HG03097 (cell line): ENCODE results near the gene HECTD1.

Source experiments
- ATAC-seq: cut with Tn5 transposase; IDR thresholded peaks from one replicate; pipeline ENCODE4 v1.9.1; 2021; ENCODE audit not compliant: unreplicated experiment, low FRiP score

HECTD1 gene

GRCh38 chr14:31161274-31161673 is 46.3 kb downstream of the HECTD1 start:
- ATAC-seq, result no peak

- ATAC-seq, result no peak
Observed at GRCh38 chr14:31159682-31160296, 47.8 kb downstream of the HECTD1 start.

- ATAC-seq, result no peak
Observed at GRCh38 chr14:31154956-31155355, 52.6 kb downstream of the HECTD1 start.

- ATAC-seq, result no peak
Observed at GRCh38 chr14:31142455-31143087, 65.0 kb downstream of the HECTD1 start.

- ATAC-seq, result no peak
Observed at GRCh38 chr14:31139301-31139847, 68.2 kb downstream of the HECTD1 start.

DNA sequence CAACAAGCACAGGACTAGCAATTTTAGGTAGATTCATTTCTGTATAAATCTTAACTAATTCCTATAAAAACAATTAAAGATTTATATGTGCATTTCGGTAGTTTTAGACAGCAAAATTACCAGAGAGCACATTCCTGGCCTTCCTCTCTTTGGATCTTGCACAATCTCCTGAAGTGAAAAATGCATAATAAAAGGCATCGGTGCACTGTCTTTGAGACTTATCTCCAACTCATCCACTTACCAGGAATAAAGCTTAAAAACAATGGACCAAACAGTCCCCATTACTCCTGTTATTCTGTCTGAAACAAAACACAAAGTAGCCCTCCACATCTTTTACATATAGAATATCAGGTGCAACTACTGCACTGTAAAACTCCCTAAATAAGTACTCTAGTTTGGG is 69.3 kb downstream of the HECTD1 start:
- ATAC-seq, result no peak

GRCh38 chr14:31137214-31137889 is 70.2 kb downstream of the HECTD1 start:
- no peak for ATAC-seq

DNA sequence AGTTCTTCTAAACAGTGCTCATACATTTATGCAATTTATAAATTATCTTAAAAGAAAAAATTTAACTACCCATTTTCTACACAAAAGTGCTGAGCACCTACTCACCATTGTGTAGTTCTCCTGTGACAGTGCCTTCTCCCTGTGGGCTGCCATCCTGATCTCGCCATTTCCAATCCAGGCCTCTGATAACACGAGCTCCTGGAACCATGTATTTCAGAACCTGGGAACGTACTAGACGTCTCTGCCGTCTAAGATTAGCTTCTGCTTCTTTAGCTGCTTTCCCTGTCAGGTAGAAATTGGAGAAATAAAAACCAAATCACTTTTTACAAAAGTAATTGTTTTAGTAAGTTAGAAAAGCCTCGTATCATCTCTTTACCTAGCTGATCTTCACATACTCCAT is 74.5 kb downstream of the HECTD1 start:
- ATAC-seq, result no peak

DNA sequence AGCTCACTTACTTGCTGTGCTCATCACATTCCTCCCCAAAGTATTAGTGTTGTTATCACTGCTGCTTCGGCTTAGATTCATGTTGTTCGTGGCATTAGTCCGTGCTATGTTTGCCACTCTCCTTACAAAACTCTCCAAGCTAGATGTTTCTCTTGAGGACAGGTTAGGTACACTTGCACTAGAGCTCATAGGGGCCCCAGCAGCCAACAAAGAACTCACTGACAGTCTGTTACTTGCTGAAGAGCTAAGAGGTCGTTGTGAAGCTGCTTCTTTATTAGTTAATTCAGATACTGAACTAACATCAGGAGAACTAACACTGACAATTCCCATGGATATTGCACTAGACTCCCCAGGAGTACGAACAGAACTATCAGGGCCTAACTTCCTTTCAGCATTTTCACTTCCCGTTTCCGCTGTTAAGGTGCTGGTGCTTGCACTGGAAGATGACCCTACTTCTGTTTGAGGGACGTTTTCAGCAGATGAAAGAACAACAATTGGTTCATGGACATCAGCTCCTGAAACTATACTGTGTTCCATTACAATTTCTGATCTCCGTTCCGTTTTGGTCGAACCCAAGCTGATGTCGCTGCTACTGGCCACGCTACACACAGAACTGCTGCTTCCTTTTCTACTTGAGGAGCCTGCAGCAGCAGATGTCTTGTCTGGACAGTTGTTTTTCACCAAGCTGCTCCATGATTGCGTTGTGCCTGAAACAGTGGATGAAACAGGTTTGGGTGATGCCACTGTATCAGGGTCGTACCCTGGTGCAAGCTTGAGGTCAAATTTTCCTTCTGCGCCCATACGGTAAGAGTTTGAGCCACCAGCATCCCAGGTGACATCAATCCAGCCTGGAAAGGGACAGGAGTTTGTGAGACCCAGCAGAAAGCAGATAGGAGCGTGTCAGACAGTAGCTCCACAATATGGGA is 78.7 kb downstream of the HECTD1 start:
- no peak for ATAC-seq

- peak; percentile 73 for ATAC-seq
Observed at GRCh38 chr14:31127690-31128089, 79.9 kb downstream of the HECTD1 start.

GRCh38 chr14:31126680-31127079 is 80.9 kb downstream of the HECTD1 start:
- no peak for ATAC-seq

DNA sequence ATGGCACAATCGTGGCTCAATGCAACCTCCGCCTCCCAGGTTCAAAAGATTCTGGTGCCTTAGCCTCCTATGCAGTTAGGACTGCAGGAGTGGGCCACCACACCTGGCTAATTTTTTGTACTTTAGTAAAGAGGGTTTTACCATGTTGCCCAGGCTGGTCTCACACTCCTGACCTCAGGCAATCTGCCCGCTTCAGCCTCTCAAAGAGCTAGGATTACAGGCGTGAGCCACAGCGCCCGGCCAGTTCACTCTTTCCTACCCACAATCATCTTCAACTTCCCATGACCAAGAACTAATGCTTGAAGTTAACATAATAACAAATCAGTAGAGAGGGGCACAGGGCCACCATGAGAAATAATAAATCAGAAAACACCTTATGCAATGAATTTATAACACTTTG is 82.4 kb downstream of the HECTD1 start:
- ATAC-seq, result no peak

DNA sequence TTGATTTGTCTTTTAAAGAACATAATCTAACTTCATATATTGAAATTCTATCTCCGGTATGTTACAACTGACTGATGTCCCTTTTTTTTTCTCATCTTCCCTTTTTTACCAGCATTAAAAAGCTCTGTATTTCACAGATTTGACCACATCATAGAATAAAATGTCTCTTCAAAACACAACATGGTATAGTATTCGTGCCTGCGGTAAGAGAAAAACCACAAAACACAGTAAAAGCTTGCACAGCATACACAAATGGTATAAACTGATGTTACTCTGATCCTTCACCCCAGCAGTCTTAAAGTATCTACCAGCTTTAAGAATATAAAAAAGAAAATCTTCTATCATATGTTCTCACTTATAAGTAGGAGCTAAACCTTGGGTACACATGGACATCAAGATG is 83.4 kb downstream of the HECTD1 start:
- no peak for ATAC-seq

- no peak for ATAC-seq
Observed at GRCh38 chr14:31122921-31123320, 84.7 kb downstream of the HECTD1 start.

- no peak for ATAC-seq
Observed at GRCh38 chr14:31122098-31122611, 85.4 kb downstream of the HECTD1 start.

DNA sequence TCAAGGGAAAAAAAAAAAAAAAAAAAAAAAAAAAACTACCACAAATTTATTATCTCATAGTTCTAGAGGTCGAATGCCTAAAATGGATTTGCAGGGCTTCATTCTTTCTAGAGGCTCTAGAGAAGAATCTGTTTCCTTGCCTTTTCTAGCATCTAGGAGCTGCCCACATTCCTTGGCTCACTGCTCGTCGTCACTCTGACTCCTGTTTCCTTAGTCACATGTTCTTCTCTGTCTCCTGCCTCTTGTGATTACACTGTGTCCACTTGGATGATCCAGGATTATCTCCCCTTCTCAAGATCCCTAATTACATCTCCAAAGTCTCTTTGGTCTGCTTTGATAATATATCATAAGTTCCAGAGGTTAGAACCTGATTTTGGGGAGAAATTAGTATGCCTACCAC is 88.7 kb downstream of the HECTD1 start:
- no peak for ATAC-seq

DNA sequence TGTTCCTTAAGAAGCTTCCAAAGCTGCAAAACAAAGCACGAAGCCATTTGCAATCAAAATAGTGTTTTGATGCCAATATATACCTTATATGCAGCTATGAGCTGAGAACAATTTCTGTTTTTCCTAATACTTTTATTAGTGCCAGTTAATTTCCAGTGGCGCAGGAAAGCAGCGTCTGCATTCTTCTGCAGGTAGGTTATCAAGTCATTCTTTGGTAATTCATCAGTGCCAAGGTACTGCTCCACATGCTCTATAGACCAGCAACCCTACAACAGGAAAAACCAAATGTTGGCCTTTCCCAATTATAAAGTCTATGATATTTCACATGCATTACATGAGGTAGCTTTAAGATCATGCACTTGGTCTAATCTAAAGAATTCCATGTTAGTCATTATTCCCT is 93.8 kb downstream of the HECTD1 start:
- ATAC-seq, result no peak

GRCh38 chr14:31110872-31111271 is 96.7 kb downstream of the HECTD1 start:
- ATAC-seq, result no peak

GRCh38 chr14:31109257-31109656 is 98.3 kb downstream of the HECTD1 start:
- no peak for ATAC-seq

DNA sequence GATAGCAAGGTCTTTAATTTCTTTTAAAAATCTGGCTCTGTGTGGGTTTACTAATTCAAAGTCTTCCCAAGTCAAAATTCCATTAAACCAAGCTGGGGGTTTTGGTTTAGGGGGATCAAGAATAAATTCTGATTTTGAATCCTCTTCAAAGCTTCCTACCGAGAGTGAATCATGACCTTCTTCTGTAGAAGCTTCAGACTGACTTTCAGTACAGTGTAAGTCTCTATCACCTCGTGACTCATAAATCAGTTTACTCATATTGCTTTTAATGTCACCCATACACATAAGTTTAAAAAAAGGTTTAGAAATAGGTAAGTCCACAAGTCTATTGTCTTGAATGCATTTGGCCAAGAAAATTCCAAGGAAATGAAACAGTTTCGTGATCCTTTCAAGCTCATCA is 100.8 kb downstream of the HECTD1 start:
- ATAC-seq, result no peak

DNA sequence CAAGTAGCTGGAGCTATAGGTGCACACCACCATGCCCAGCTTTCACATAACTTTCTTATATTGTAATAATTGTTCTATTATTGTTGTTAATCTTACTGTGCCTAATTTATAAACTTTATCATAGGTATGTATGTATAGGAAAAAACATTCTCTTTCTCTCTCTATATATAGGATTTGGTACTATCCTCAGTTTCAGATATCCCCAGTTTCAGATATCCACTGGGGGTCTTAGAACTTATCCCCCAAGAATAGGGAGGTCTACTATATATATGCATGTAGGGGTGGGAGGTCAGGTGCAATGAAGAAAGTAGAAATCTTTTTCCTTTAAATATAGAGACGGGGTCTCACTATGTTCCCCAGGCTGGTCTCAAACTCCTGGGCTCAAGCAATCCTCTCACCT is 110.5 kb downstream of the HECTD1 start:
- ATAC-seq, result no peak
